IMR-90 (cell line): ENCODE results near the gene STARD7. TPM values are rescaled to one million over a fixed set of nuclear protein-coding genes. Genes with fewer than 3 reads are reported as not detected.

Experiments used
- ATAC-seq: fragments of 200-7000 bp; cut with Tn5 transposase; 2 replicates; pipeline ENCODE4 v1.9.1; 2020; ENCODE audit warnings: low read depth, mild to moderate bottlenecking, moderate library complexity
- BruUV-seq: library from RNA; stranded (reverse); fragments of 400-500 nt; replicated peaks from 2 replicates; lab custom pipeline; 2021; lab: Mats Ljungman, UMichigan
- CTCF ChIA-PET: fragments of 300-600 bp; formaldehyde crosslinking; extraction: SDS; loops from one replicate; lab custom pipeline; 2021; ENCODE audit warnings: antibody characterized with exemption; lab: Yijun Ruan, JAX
- POLR2A ChIA-PET: fragments of 300-600 bp; sonication (Branson Sonifier 250); formaldehyde crosslinking; loops from one replicate; lab custom pipeline; 2022; ENCODE audit warnings: antibody characterized with exemption; ENCODE audit not compliant: unreplicated experiment; lab: Charles Lee
- DNase-seq: peaks from one replicate; pipeline ENCODE4 v3.0.0; 2013
- H2AFZ ChIP-seq: replicated peaks from 2 replicates; pipeline ENCODE3; 2013; ENCODE audit warnings: low read length, mild to moderate bottlenecking; ENCODE audit not compliant: poor library complexity
- H2AK5ac ChIP-seq: 2 replicates; pipeline ENCODE4 v1.6.1; 2013; ENCODE audit warnings: low read depth, low read length, inconsistent platforms
- H2AK9ac ChIP-seq: replicated peaks from 2 replicates; pipeline ENCODE3; 2013; ENCODE audit warnings: mild to moderate bottlenecking, low read depth, low read length, moderate library complexity; ENCODE audit not compliant: poor library complexity
- H2BK120ac ChIP-seq: 2 replicates; pipeline ENCODE4 v1.6.1; 2013; ENCODE audit warnings: low read depth, low read length, inconsistent platforms
- H2BK15ac ChIP-seq: 3 replicates; pipeline ENCODE4 v1.6.1; 2013; ENCODE audit warnings: low read depth, low read length, inconsistent platforms
- H2BK20ac ChIP-seq: 2 replicates; pipeline ENCODE4 v1.6.1; 2013; ENCODE audit warnings: low read depth, mild to moderate bottlenecking, inconsistent platforms, low read length, moderate library complexity
- H2BK5ac ChIP-seq: 2 replicates; pipeline ENCODE4 v1.6.1; 2013; ENCODE audit warnings: mild to moderate bottlenecking, low read depth, low read length, inconsistent platforms; ENCODE audit not compliant: poor library complexity, severe bottlenecking
- H3K14ac ChIP-seq: replicated peaks from 2 replicates; pipeline ENCODE4 v1.6.1; 2013; ENCODE audit warnings: low read depth, low read length, inconsistent platforms
- H3K18ac ChIP-seq: 2 replicates; pipeline ENCODE4 v1.6.1; 2013; ENCODE audit warnings: low read depth, low read length, control low read depth
- H3K23ac ChIP-seq: 2 replicates; pipeline ENCODE4 v1.6.1; 2013; ENCODE audit warnings: low read depth, low read length, inconsistent platforms
- H3K27ac ChIP-seq: 2 replicates; pipeline ENCODE4 v1.5.1; 2013; ENCODE audit warnings: mild to moderate bottlenecking, control low read depth, low read length; ENCODE audit not compliant: insufficient read depth
- H3K27me3 ChIP-seq: 2 replicates; pipeline ENCODE4 v1.6.1; 2013; ENCODE audit warnings: low read length; ENCODE audit not compliant: control insufficient read depth, insufficient read depth
- H3K36me3 ChIP-seq: 2 replicates; pipeline ENCODE4 v1.6.1; 2013; ENCODE audit warnings: low read length, mixed read lengths; ENCODE audit not compliant: control insufficient read depth, insufficient read depth
- H3K4ac ChIP-seq: 2 replicates; pipeline ENCODE4 v1.6.1; 2013; ENCODE audit warnings: low read depth, low read length, inconsistent platforms
- H3K4me1 ChIP-seq: 2 replicates; pipeline ENCODE4 v1.6.1; 2013; ENCODE audit warnings: low read length, mixed read lengths; ENCODE audit not compliant: control insufficient read depth, insufficient read depth
- H3K4me2 ChIP-seq: 2 replicates; pipeline ENCODE4 v1.6.1; 2013; ENCODE audit warnings: low read depth, mild to moderate bottlenecking, control low read depth, low read length, moderate library complexity
- H3K4me3 ChIP-seq: 2 replicates; pipeline ENCODE4 v1.5.1; 2013; ENCODE audit warnings: low read depth, mild to moderate bottlenecking, control low read depth, low read length, moderate library complexity; ENCODE audit not compliant: insufficient read depth
- H3K56ac ChIP-seq: 2 replicates; pipeline ENCODE4 v1.6.1; 2013; ENCODE audit warnings: low read length, inconsistent platforms; ENCODE audit not compliant: insufficient read depth; ENCODE audit errors: extremely low read depth
- H3K79me1 ChIP-seq, 2 experiments: 2 replicates each; pipeline ENCODE4 v1.6.1; 2013; ENCODE audit warnings: low read length in 2 of 2, inconsistent platforms in 1 of 2, low read depth in 1 of 2
- H3K9ac ChIP-seq: 2 replicates; pipeline ENCODE4 v1.6.1; 2013; ENCODE audit warnings: low read depth, low read length, control low read depth
- H3K9me1 ChIP-seq: 2 replicates; pipeline ENCODE4 v1.6.1; 2013; ENCODE audit warnings: low read length, inconsistent platforms; ENCODE audit not compliant: insufficient read depth
- H3K9me3 ChIP-seq: 2 replicates; pipeline ENCODE4 v1.6.1; 2013; ENCODE audit warnings: low read length; ENCODE audit not compliant: control insufficient read depth, insufficient read depth
- H4K20me1 ChIP-seq: 2 replicates; pipeline ENCODE4 v1.6.1; 2013; ENCODE audit warnings: low read length, inconsistent platforms; ENCODE audit not compliant: insufficient read depth
- H4K5ac ChIP-seq: 2 replicates; pipeline ENCODE4 v1.6.1; 2013; ENCODE audit warnings: mild to moderate bottlenecking, low read depth, low read length, control low read depth
- H4K8ac ChIP-seq, 2 experiments: 2 replicates each; pipeline ENCODE4 v1.6.1; 2013; ENCODE audit warnings: low read depth in 2 of 2, low read length in 2 of 2, control low read depth in 1 of 2, inconsistent platforms in 1 of 2
- H4K91ac ChIP-seq: 2 replicates; pipeline ENCODE4 v1.6.1; 2013; ENCODE audit warnings: low read depth, low read length, inconsistent platforms; ENCODE audit not compliant: insufficient read depth
- BHLHE40 ChIP-seq: fragments of 150-350 bp; IDR thresholded peaks from 2 replicates; pipeline ENCODE4 v1.6.1; 2016; ENCODE audit warnings: mild to moderate bottlenecking, low read depth, low read length
- MAFK ChIP-seq: IDR thresholded peaks from 2 replicates; pipeline ENCODE4 v1.6.1; 2012; ENCODE audit warnings: low read depth, low read length, improper control_type of control experiment
- SMC3 ChIP-seq: fragments of 150-350 bp; IDR thresholded peaks from 2 replicates; pipeline ENCODE4 v1.6.1; 2016; ENCODE audit warnings: low read depth, mild to moderate bottlenecking, antibody characterized with exemption, low read length, moderate library complexity
- WGBS, 2 experiments: methylation state at CpG; one replicate each; pipeline versions ENCODE4 v1.1.5 to v1.1.7; 2013; ENCODE audit warnings: missing lambda C conversion rate in 2 of 2; ENCODE audit not compliant: insufficient read length in 1 of 2; ENCODE audit errors: extremely low coverage in 2 of 2; 5-methylcytosine and 5-hydroxymethylcytosine counted together
- dilution Hi-C: fragments of 300-500 bp; cut with HindIII; formaldehyde crosslinking; loops from one replicate; pipeline ENCODE4 v1.14.3; 2018; ENCODE audit warnings: low sequenced_read_pairs; ENCODE audit not compliant: unreplicated experiment
- in situ Hi-C: fragments of 300-500 bp; cut with MboI; formaldehyde crosslinking; loops from 3 replicates; pipeline ENCODE4 v1.14.3; 2019; ENCODE audit warnings: low sequenced_read_pairs, inconsistent platforms, mixed read lengths
- intact Hi-C: fragments of 100-400 bp; cut with micrococcal nuclease; formaldehyde crosslinking; loops from 2 replicates; pipeline ENCODE4 v1.10.0; 2022
- polyA plus RNA-seq, 3 experiments: library from polyadenylated mRNA; depleted of rRNA; stranded (reverse); fragments of >200 nt; gene quantifications; 2 replicates each; pipeline ENCODE4 v1.2.3, GENCODE V29; 2012; ENCODE audit warnings: low replicate concordance in 1 of 3
- total RNA-seq: library from RNA; depleted of rRNA; stranded (reverse); fragments of >200 nt; gene quantifications from 2 replicates; pipeline ENCODE4 v1.2.3, GENCODE V29; 2012

STARD7 gene
- total and polyA plus RNA-seq, 2 of the 4 experiments (the other 2 are of a cell fraction) = 61.7 to 138 TPM

GRCh38 chr2:96218508-96219131 lies 10.0 kb upstream of the STARD7 start:
- Histone ChIP-seq H3K79me1 (peaks cover 4% of the 10 kb centered on the region in 2 experiments; a peak in 2 of 4 replicates), H3K36me3 (no peaks in the 10 kb centered on the region), H3K18ac (no peak overlapping the region), H3K4me1 (no peaks in the 10 kb centered on the region), H3K9me3 (no peaks in the 10 kb centered on the region), H3K14ac (no peak overlapping the region), H3K23ac (no peak overlapping the region), H3K27me3 (no peaks in the 10 kb centered on the region), H3K4me2 (no peak overlapping the region), H2BK120ac (no peak overlapping the region), H2BK15ac (no peak overlapping the region), H2BK5ac (no peak overlapping the region), H2BK20ac (no peak overlapping the region), H3K56ac (no peak overlapping the region), H2AK9ac (no peak overlapping the region), H3K4me3 (no peak overlapping the region), H2AK5ac (no peak overlapping the region), H3K9ac (no peak overlapping the region), H3K4ac (no peak overlapping the region), H2AFZ (no peak overlapping the region), H4K8ac (no peak overlapping the region), H3K27ac (no peak overlapping the region), H4K5ac (no peak overlapping the region), H3K9me1 (peaks cover 3% of the 10 kb centered on the region; the same call in 1 of the 2 replicates), H4K91ac (no peak overlapping the region), H4K20me1 (no peaks in the 10 kb centered on the region)
- DNase-seq = no peak
- dilution Hi-C loops = no loop called here
- CTCF ChIA-PET = no interaction called here
- WGBS, 2 experiments = 100% methylated on average over 1 of the region's 13 CpGs; no CpG with 5 or more reads in 1 of the 2 experiments
- ATAC-seq = no peak
- TF ChIP-seq MAFK = no peak
- no peak for TF ChIP-seq BHLHE40
- TF ChIP-seq SMC3 = no peak
- BruUV-seq = no TSS peak
- in situ Hi-C loops = no loop called here
- intact Hi-C loops = no loop called here
- POLR2A ChIA-PET = no interaction called here
